NT2/D1 (cell line): ENCODE results near the gene TMEM14A.

Experiments
- YY1 ChIP-seq: IDR thresholded peaks from 2 replicates; pipeline ENCODE4 v1.6.1; 2011; ENCODE audit not compliant: insufficient read length, insufficient read depth
- ZNF274 ChIP-seq: IDR thresholded peaks from 2 replicates; pipeline ENCODE4 v1.6.1; 2011; ENCODE audit warnings: mild to moderate bottlenecking, low read depth, low read length

DNA sequence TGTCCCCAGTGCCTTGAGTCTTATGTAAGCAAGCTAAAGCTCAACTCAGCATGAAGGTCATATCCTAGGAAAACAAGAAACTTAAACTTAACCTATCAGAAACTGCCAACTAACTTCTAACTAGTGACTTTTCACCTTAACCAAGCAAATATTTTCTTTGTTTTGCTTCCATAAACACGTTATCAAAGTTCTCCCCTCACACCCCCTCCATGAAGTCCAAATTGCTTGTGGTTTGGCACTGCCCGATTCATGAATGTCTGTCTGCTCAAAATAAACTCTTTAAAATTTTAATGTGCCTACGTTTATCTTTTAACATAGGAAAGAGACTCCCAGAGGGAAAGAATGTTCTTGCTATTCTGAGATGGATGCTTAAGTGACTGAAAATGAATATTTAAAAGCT lies 57.5 kb downstream of the TMEM14A start:
- TF ChIP-seq YY1 (no peak), ZNF274 (no peak)
